ENCODE results near the gene MCL1.
A peak's percentile ranks its signal among the peaks of the same experiment; 100 is the strongest.

Gene MCL1

GRCh38 chr1:150555971-150556865 lies 23.2 kb downstream of the MCL1 start:
- FAIRE-seq: no peak

DNA sequence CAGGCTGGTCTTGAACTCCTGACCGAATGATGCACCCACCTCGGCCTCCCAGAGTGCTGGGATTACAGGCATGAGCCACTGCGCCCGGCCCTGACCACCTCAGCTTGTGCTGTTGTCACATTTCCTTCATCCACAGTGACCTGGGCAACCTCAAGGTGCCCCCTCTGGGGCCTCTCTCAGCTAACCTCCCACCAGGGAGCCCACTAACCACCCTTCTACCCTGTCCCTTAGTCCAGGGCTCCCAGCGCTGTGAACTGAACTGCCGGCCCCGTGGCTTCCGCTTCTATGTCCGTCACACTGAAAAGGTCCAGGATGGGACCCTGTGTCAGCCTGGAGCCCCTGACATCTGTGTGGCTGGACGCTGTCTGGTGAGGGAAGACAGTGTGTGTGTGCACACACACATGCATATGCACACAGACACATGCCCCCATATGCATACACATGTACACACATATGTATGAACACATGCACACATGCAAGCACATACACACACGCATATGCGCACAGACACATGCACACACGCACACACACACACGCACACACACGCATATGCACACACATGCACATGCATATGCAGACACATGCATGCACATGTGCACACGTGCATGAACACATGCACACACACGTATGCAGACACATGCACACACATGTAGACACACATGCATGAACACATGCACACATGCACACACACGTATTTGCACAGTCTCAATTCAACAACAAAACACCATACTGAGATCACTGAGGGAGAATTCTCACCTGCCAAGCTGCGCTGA lies 24.0 kb downstream of the MCL1 start:
- FAIRE-seq: no peak

GRCh38 chr1:150554086-150554452 lies 25.3 kb downstream of the MCL1 start:
- no peak for FAIRE-seq

DNA sequence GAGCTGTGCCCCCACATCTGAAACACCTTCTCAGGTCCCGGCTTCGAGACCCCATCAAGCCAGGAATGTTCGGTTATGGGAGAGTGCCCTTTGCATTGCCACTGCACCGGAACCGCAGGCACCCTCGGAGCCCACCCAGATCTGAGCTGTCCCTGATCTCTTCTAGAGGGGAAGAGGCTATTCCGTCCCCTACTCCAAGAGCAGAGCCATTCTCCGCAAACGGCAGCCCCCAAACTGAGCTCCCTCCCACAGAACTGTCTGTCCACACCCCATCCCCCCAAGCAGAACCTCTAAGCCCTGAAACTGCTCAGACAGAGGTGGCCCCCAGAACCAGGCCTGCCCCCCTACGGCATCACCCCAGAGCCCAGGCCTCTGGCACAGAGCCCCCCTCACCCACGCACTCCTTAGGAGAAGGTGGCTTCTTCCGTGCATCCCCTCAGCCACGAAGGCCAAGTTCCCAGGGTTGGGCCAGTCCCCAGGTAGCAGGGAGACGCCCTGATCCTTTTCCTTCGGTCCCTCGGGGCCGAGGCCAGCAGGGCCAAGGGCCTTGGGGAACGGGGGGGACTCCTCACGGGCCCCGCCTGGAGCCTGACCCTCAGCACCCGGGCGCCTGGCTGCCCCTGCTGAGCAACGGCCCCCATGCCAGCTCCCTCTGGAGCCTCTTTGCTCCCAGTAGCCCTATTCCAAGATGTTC lies 25.9 kb downstream of the MCL1 start:
- no peak for FAIRE-seq

- no peak for FAIRE-seq
Observed at GRCh38 chr1:150552911-150553289, 26.5 kb downstream of the MCL1 start.

DNA sequence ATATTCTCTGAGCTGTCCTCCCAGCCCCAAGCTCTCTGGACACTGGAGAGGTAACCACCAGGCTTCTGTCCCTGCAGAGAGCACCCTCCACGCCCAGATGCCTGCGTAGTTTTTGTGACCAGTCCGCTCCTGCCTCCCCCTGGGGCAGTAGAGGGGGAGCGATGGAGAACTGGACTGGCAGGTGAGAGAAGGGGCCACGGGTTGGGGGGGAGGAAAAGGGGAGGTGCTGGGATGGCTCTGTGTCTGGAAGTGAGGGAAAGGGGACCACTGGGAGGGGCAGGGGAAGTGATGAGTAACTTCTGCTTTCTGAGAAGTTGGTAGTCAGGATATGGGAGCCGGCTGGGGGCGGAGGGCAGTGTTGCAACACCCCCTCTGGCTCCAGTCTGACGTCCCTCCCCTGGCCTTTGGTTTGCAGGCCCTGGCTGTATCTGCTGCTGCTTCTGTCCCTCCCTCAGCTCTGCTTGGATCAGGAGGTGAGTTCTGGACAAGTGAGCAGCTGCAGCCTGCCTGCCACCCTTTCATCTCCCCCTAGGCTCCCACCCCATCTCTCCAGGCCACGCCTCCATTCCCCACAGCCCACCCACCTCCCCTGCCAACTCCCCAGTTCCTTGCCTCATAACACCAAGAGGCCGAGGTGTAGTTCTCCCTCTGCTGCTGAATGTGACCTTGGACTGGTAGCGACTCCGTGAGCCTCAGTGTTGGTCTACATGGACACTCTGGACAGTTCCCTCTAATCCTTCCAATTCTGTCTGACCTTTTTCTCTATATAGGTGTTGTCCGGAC lies 27.1 kb downstream of the MCL1 start:
- peak; percentile 73 for FAIRE-seq

GRCh38 chr1:150551784-150552127 lies 27.7 kb downstream of the MCL1 start:
- no peak for FAIRE-seq

GRCh38 chr1:150551051-150551783 lies 28.2 kb downstream of the MCL1 start:
- no peak for FAIRE-seq

DNA sequence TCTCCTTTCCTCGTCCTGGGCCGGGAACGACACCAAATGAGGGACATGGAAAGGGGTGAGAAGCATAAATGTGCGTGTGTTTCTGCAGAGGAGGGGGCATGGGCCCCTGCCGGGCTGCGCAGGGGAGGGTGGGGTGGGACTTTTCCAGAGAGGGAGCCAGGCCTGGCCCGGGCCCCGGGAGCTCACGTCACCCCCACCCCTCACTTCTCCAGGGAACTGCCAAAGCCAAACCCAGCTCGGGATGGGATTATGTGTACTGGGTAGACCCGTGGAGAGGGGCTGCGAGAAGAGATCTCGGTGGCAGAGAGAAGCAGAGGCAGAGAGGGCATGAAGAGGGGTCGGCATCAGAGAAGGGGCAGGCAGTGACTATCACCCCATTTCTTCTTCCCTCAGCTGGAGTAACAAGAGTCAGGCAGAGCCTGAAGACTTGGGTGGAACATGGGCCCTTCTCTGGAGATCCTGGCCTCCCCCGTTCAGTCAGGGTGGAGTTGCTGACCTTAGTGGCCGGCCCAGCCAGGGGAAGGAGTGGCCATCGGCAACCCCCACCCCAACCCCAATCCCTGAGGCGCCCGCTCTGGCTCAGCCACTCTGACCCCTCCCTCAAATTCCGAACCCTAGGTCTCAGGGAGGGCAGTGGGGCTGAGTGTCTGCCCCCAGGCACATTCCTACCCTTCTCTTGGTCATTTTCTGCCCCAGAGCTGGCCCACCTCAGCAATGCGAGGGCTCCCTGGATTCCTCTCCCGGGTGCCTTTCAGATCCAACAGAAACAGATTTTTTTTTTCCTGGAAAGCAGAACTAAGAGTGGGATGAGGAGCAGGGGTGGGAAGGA lies 29.0 kb downstream of the MCL1 start:
- FAIRE-seq: no peak

- FAIRE-seq: no peak
Observed at GRCh38 chr1:150549496-150550221, 29.8 kb downstream of the MCL1 start.

DNA sequence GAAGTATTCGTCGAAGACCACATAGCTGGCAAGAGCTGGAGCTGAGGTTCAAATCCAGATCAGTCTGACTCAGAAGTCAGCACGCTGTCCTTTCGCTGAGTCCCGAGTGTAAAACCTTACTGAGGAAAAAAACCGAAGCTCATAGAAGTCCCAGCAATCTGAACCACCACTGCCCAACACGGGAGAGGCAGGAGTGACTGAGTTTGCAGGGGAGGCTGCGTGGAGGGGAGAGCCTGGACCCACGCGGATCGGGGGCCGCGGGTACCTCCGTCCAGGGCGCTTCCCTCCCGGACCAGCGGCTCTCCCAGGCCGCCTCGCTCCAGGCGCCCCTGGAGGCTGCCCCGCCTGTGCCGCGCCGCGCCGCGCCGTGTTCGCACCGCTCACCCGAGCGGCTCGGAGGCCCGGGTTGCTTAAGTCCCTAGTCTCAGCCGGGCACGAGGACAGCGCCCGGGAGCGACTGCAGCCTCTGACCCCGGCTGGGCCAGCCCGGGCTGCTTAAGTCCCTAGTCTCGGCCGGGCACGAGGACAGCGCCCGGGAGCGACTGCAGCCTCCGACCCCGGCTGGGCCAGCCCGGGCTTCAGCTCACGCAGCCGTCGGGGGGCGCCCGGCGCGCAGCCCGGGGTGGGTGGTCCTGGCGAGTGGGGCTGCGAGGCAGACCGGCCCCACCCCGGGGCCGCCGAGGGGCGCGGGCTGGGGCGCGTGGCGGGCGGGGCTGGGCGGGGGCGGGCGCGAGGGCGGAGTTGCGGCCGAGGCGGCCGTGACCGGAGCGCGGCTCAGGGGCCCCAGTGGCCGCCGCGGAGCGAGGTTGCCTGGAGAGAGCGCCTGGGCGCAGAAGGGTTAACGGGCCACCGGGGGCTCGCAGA lies 30.5 kb downstream of the MCL1 start, which contains the start of gene ADAMTSL4:
Gene ADAMTSL4, plus strand, starts transcription at position 777 of the 864 bp plus-strand sequence. CDS start 2,881 bp downstream, outside the sequence.
- no peak for FAIRE-seq

DNA sequence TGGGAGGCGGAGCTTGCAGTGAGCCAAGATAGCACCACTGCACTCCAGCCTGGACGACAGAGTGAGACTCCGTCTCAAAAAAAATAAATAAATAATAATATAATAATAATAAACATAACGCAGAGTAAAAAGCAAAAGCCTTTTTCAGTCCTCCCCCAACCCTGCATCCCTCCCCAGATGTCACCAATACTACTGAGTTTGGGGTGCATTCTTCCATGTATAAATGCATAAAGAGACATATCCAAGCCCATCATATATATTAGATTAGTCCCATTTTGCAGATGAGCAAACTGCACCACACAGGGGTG lies 31.1 kb downstream of the MCL1 start:
- FAIRE-seq: no peak

DNA sequence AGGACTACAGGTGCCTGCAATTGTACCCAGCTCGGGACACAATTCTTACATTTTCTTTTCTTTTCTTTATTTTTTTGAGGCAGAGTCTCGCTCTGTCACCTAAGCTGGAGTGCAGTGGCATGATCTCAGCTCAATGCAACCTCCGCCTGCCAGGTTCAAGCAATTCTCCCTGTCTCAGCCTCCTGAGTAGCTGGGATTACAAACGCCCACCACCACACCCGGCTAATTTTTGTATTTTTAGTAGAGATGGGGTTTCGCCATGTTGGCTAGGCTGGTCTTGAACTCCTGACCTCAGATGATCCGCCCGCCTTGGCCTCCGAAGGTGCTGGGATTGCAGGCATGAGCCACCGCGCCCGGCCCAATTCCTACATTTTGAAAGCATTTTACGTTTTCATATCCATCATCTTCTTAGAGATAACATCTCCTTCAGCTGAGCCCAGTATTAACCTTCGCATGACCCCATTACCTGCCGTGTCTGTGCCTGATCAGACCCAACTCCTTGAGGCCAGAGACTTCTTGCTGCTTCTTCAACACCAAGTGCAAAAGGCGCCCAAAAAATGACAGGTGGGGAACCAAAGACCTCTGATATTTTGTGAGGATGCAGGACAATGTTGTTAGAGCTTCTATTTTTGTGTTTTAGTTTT lies 33.0 kb downstream of the MCL1 start:
- no peak for FAIRE-seq

DNA sequence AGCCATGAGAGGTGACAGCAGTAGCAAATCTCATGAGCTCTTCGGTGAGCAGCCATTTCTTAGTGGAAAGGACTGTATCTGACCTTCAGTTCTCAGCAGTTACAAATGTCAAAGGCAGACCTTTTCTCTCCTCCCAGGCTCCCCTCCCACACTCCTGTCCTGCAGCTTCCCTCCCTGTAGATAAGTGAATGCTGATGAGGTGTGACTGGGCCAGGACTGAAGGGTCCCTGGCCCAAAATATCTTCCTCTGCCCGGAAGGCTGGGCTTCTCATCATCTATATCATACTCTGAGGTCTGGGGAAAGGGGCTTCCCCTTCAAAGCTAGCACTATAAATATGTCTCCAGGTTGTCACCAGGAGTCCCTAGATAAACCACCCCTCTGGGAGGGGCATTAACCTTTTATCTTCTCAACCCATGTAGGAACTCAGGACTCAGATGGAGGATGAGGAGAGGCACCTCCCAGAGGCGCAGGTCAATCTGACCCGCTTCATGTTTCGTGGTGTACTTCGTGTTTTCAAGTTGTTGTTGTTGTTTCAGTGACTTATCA lies 33.9 kb downstream of the MCL1 start:
- FAIRE-seq: no peak

GRCh38 chr1:150544204-150544603 lies 35.2 kb downstream of the MCL1 start:
- FAIRE-seq: no peak

- FAIRE-seq: no peak
Observed at GRCh38 chr1:150543500-150544143, 35.8 kb downstream of the MCL1 start.

- no peak for FAIRE-seq
Observed at GRCh38 chr1:150537732-150538684, 41.4 kb downstream of the MCL1 start.
